WTC11 (cell line): ENCODE measurements around the gene ARL6IP6. TPM values are rescaled to one million over a fixed set of nuclear protein-coding genes. Genes with fewer than 3 reads are reported as not detected.

Experiments used
- ATAC-seq: fragments of 200-7000 bp; cut with Tn5 transposase; 2 replicates; pipeline ENCODE4 v1.10.0; 2021; ENCODE audit warnings: mild to moderate bottlenecking, moderate library complexity
- CTCF ChIA-PET: fragments of 300-600 bp; sonication (Branson Sonifier 250); formaldehyde crosslinking; loops from one replicate; lab custom pipeline; 2021; ENCODE audit warnings: antibody characterized with exemption; lab: Charles Lee
- POLR2A ChIA-PET: fragments of 350-600 bp; sonication (Branson Sonifier 250); formaldehyde crosslinking; loops from one replicate; lab custom pipeline; 2021; ENCODE audit warnings: antibody characterized with exemption; lab: Charles Lee
- DNase-seq: peaks from one replicate; pipeline ENCODE4 v3.0.0; 2021; ENCODE audit warnings: low spot score
- H3K27ac Mint-ChIP-seq: 2 replicates; pipeline ENCODE4 v1.8.0; 2021; ENCODE audit warnings: mixed read lengths
- H3K27me3 Mint-ChIP-seq: 2 replicates; pipeline ENCODE4 v1.8.0; 2021; ENCODE audit warnings: low read depth, mild to moderate bottlenecking, moderate library complexity, mixed read lengths
- H3K36me3 Mint-ChIP-seq: 2 replicates; pipeline ENCODE4 v1.8.0; 2021; ENCODE audit warnings: mixed read lengths
- H3K4me1 Mint-ChIP-seq: 2 replicates; pipeline ENCODE4 v1.8.0; 2022; ENCODE audit warnings: mixed read lengths
- H3K4me3 Mint-ChIP-seq: 2 replicates; pipeline ENCODE4 v1.8.0; 2021; ENCODE audit warnings: mild to moderate bottlenecking, moderate library complexity, mixed read lengths
- H3K9me3 Mint-ChIP-seq: 2 replicates; pipeline ENCODE4 v1.8.0; 2021; ENCODE audit warnings: mixed read lengths
- ATF1 ChIP-seq: sonication (generic); formaldehyde crosslinking; IDR thresholded peaks from 2 replicates; pipeline ENCODE4 v1.8.1; 2023; ENCODE audit warnings: mild to moderate bottlenecking, moderate library complexity, missing genetic modification reagents
- CBFB ChIP-seq: sonication (generic); formaldehyde crosslinking; IDR thresholded peaks from 2 replicates; pipeline ENCODE4 v1.8.1; 2022; ENCODE audit warnings: mild to moderate bottlenecking, low read depth, missing genetic modification reagents
- ELF4 ChIP-seq: sonication (generic); formaldehyde crosslinking; IDR thresholded peaks from 2 replicates; pipeline ENCODE4 v1.8.1; 2022; ENCODE audit warnings: low read depth, mild to moderate bottlenecking, moderate library complexity, missing genetic modification reagents
- EMX1 ChIP-seq: fragments of 250-450 bp; sonication (Bioruptor Pico); IDR thresholded peaks from 2 replicates; pipeline ENCODE4 v1.8.0; 2021; ENCODE audit warnings: mild to moderate bottlenecking
- FOXP1 ChIP-seq: sonication (generic); formaldehyde crosslinking; IDR thresholded peaks from 2 replicates; pipeline ENCODE4 v1.8.0; 2022; ENCODE audit warnings: missing genetic modification reagents, mild to moderate bottlenecking, moderate library complexity, borderline replicate concordance
- GABPB1 ChIP-seq: sonication (generic); formaldehyde crosslinking; IDR thresholded peaks from 2 replicates; pipeline ENCODE4 v1.8.1; 2023; ENCODE audit warnings: mild to moderate bottlenecking, missing genetic modification reagents
- HMGA2 ChIP-seq: fragments of 250-450 bp; sonication (Bioruptor Pico); IDR thresholded peaks from 2 replicates; pipeline ENCODE4 v1.4.0; 2021; ENCODE audit warnings: mild to moderate bottlenecking, moderate library complexity
- IRF1 ChIP-seq: sonication (generic); formaldehyde crosslinking; IDR thresholded peaks from 2 replicates; pipeline ENCODE4 v1.8.0; 2023; ENCODE audit warnings: missing genetic modification reagents
- KAT7 ChIP-seq: sonication (generic); formaldehyde crosslinking; IDR thresholded peaks from 2 replicates; pipeline ENCODE4 v1.8.1; 2023; ENCODE audit warnings: missing genetic modification reagents, mild to moderate bottlenecking, borderline replicate concordance
- MLX ChIP-seq: sonication (generic); formaldehyde crosslinking; IDR thresholded peaks from 2 replicates; pipeline ENCODE4 v1.8.1; 2023; ENCODE audit warnings: mild to moderate bottlenecking, missing genetic modification reagents, moderate library complexity
- MXD4 ChIP-seq: fragments of 250-450 bp; sonication (Bioruptor Pico); IDR thresholded peaks from 2 replicates; pipeline ENCODE4 v1.8.0; 2021; ENCODE audit warnings: mild to moderate bottlenecking, moderate library complexity, borderline replicate concordance
- NFE2L1 ChIP-seq: sonication (generic); formaldehyde crosslinking; IDR thresholded peaks from 2 replicates; pipeline ENCODE4 v1.8.1; 2023; ENCODE audit warnings: missing genetic modification reagents
- OVOL2 ChIP-seq: fragments of 250-450 bp; sonication (Bioruptor Pico); IDR thresholded peaks from 2 replicates; pipeline ENCODE4 v1.9.0; 2021; ENCODE audit warnings: mild to moderate bottlenecking, borderline replicate concordance
- SMAD3 ChIP-seq: sonication (generic); formaldehyde crosslinking; IDR thresholded peaks from 2 replicates; pipeline ENCODE4 v1.8.0; 2022; ENCODE audit warnings: missing genetic modification reagents, mild to moderate bottlenecking, borderline replicate concordance
- SP1 ChIP-seq: sonication (generic); formaldehyde crosslinking; conservative IDR thresholded peaks from 2 replicates; pipeline ENCODE4 v1.8.1; 2022; ENCODE audit warnings: missing genetic modification reagents
- ZBTB21 ChIP-seq: sonication (generic); formaldehyde crosslinking; IDR thresholded peaks from 2 replicates; pipeline ENCODE4 v1.8.1; 2023; ENCODE audit warnings: mild to moderate bottlenecking, missing genetic modification reagents, borderline replicate concordance
- ZNF121 ChIP-seq: sonication (generic); formaldehyde crosslinking; IDR thresholded peaks from 2 replicates; pipeline ENCODE4 v1.8.0; 2023; ENCODE audit warnings: missing genetic modification reagents
- ZNF138 ChIP-seq: sonication (generic); formaldehyde crosslinking; conservative IDR thresholded peaks from 2 replicates; pipeline ENCODE4 v1.8.1; 2022; ENCODE audit warnings: mild to moderate bottlenecking, moderate library complexity, missing genetic modification reagents
- total RNA-seq: library from RNA; stranded (reverse); gene quantifications from 3 replicates; pipeline ENCODE4 v1.2.3, GENCODE V29; 2021
- TF ChIP-seq, protein P1 (sequence below): sonication (generic); formaldehyde crosslinking; IDR thresholded peaks from 2 replicates; pipeline ENCODE4 v1.8.0; 2022; ENCODE audit warnings: missing genetic modification reagents
- TF ChIP-seq, protein P2 (sequence below): sonication (generic); formaldehyde crosslinking; IDR thresholded peaks from 2 replicates; pipeline ENCODE4 v1.8.1; 2023; ENCODE audit warnings: mild to moderate bottlenecking, missing genetic modification reagents, moderate library complexity
- TF ChIP-seq, protein P3 (sequence below): sonication (generic); formaldehyde crosslinking; IDR thresholded peaks from 2 replicates; pipeline ENCODE4 v1.8.1; 2023; ENCODE audit warnings: mild to moderate bottlenecking, missing genetic modification reagents
- TF ChIP-seq, protein P4 (sequence below): fragments of 250-450 bp; sonication (Bioruptor Pico); IDR thresholded peaks from 2 replicates; pipeline ENCODE4 v1.9.0; 2021; ENCODE audit warnings: mild to moderate bottlenecking
- TF ChIP-seq, protein P5 (sequence below): sonication (generic); formaldehyde crosslinking; IDR thresholded peaks from 2 replicates; pipeline ENCODE4 v1.8.0; 2022; ENCODE audit warnings: mild to moderate bottlenecking, missing genetic modification reagents

Gene ARL6IP6
- total RNA-seq, 1 experiment from 2014 or later, result 40.4 TPM

GRCh38 chr2:152706477-152707021 is 11.9 kb upstream of the ARL6IP6 start (continued):
- TF ChIP-seq, protein P1, sequence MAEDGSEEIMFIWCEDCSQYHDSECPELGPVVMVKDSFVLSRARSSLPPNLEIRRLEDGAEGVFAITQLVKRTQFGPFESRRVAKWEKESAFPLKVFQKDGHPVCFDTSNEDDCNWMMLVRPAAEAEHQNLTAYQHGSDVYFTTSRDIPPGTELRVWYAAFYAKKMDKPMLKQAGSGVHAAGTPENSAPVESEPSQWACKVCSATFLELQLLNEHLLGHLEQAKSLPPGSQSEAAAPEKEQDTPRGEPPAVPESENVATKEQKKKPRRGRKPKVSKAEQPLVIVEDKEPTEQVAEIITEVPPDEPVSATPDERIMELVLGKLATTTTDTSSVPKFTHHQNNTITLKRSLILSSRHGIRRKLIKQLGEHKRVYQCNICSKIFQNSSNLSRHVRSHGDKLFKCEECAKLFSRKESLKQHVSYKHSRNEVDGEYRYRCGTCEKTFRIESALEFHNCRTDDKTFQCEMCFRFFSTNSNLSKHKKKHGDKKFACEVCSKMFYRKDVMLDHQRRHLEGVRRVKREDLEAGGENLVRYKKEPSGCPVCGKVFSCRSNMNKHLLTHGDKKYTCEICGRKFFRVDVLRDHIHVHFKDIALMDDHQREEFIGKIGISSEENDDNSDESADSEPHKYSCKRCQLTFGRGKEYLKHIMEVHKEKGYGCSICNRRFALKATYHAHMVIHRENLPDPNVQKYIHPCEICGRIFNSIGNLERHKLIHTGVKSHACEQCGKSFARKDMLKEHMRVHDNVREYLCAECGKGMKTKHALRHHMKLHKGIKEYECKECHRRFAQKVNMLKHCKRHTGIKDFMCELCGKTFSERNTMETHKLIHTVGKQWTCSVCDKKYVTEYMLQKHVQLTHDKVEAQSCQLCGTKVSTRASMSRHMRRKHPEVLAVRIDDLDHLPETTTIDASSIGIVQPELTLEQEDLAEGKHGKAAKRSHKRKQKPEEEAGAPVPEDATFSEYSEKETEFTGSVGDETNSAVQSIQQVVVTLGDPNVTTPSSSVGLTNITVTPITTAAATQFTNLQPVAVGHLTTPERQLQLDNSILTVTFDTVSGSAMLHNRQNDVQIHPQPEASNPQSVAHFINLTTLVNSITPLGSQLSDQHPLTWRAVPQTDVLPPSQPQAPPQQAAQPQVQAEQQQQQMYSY, result no peak
- no peak for TF ChIP-seq MLX
- TF ChIP-seq SP1 (CRISPR knock-in tag), result no peak
- no peak for TF ChIP-seq KAT7
- no peak for TF ChIP-seq OVOL2 (CRISPR knock-in tag)
- TF ChIP-seq EMX1 (CRISPR knock-in tag), result no peak
- no peak for TF ChIP-seq SMAD3 (CRISPR knock-in tag)
- TF ChIP-seq ELF4 (CRISPR knock-in tag), result no peak
- no peak for TF ChIP-seq ZNF121 (CRISPR knock-in tag)
- no peak for TF ChIP-seq IRF1
- no peak for TF ChIP-seq NFE2L1 (CRISPR knock-in tag)
- TF ChIP-seq GABPB1 (CRISPR knock-in tag), result no peak
- no peak for TF ChIP-seq CBFB (CRISPR knock-in tag)

GRCh38 chr2:152708742-152709141 is 9.7 kb upstream of the ARL6IP6 start:
- Mint-ChIP-seq H3K27me3 (no peaks in the 10 kb centered on the region), H3K9me3 (no peaks in the 10 kb centered on the region), H3K36me3 (peaks cover 45% of the 10 kb centered on the region), H3K4me3 (no peak overlapping the region), H3K4me1 (peaks cover 27% of the 10 kb centered on the region), H3K27ac (no peak overlapping the region)
- ChIA-PET POLR2A (no interaction called here), CTCF (no interaction called here)
- TF ChIP-seq, protein P2, sequence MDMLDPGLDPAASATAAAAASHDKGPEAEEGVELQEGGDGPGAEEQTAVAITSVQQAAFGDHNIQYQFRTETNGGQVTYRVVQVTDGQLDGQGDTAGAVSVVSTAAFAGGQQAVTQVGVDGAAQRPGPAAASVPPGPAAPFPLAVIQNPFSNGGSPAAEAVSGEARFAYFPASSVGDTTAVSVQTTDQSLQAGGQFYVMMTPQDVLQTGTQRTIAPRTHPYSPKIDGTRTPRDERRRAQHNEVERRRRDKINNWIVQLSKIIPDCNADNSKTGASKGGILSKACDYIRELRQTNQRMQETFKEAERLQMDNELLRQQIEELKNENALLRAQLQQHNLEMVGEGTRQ (CRISPR knock-in tag), result no peak
- no peak for TF ChIP-seq ELF4 (CRISPR knock-in tag)
- TF ChIP-seq ZBTB21, result no peak
- TF ChIP-seq FOXP1 (CRISPR knock-in tag), result no peak
- no peak for TF ChIP-seq ZNF138 (CRISPR knock-in tag)
- no peak for TF ChIP-seq NFE2L1 (CRISPR knock-in tag)
- TF ChIP-seq, protein P1, result no peak
- TF ChIP-seq HMGA2 (CRISPR knock-in tag), result no peak
- TF ChIP-seq ATF1, result no peak
- no peak for TF ChIP-seq MXD4 (CRISPR knock-in tag)
- TF ChIP-seq, protein P3, sequence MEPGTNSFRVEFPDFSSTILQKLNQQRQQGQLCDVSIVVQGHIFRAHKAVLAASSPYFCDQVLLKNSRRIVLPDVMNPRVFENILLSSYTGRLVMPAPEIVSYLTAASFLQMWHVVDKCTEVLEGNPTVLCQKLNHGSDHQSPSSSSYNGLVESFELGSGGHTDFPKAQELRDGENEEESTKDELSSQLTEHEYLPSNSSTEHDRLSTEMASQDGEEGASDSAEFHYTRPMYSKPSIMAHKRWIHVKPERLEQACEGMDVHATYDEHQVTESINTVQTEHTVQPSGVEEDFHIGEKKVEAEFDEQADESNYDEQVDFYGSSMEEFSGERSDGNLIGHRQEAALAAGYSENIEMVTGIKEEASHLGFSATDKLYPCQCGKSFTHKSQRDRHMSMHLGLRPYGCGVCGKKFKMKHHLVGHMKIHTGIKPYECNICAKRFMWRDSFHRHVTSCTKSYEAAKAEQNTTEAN (CRISPR knock-in tag), result no peak
- TF ChIP-seq, protein P4, sequence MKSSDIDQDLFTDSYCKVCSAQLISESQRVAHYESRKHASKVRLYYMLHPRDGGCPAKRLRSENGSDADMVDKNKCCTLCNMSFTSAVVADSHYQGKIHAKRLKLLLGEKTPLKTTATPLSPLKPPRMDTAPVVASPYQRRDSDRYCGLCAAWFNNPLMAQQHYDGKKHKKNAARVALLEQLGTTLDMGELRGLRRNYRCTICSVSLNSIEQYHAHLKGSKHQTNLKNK (CRISPR knock-in tag), result no peak
- TF ChIP-seq MLX, result no peak
- TF ChIP-seq, protein P5, sequence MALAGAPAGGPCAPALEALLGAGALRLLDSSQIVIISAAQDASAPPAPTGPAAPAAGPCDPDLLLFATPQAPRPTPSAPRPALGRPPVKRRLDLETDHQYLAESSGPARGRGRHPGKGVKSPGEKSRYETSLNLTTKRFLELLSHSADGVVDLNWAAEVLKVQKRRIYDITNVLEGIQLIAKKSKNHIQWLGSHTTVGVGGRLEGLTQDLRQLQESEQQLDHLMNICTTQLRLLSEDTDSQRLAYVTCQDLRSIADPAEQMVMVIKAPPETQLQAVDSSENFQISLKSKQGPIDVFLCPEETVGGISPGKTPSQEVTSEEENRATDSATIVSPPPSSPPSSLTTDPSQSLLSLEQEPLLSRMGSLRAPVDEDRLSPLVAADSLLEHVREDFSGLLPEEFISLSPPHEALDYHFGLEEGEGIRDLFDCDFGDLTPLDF (CRISPR knock-in tag), result no peak
- ATAC-seq (no peak), DNase-seq (no peak)
